ENCODE data around the gene CHD8.

GRCh38 chr14:21436567-21437062, 19.3 kb downstream of the CHD8 start:
- TF ChIP-seq YY1 (IDR thresholded peaks at IDR 0.05; ENCODE audit: insufficient read depth, insufficient read length) (no peak), ZNF274 (IDR thresholded peaks at IDR 0.05; ENCODE audit: low read depth, low read length) (no peak)

Data from NT2/D1 (cell line).